ENCODE data around the gene PANK4. TPM values are rescaled to one million over a fixed set of nuclear protein-coding genes. Genes with fewer than 3 reads are reported as not detected.

Gene PANK4
- total and polyA plus RNA-seq, 2 donors (not counting 3 experiments of a cell fraction or from before 2014, with no cell fraction given) = 22.1 to 34.0 TPM

GRCh38 chr1:2555634-2556276 lies 29.4 kb upstream of the PANK4 start:
- Histone ChIP-seq H3K4me1 (ENCODE audit: control insufficient read depth, extremely low read depth, insufficient read depth, low read length) (peaks cover 23% of the 10 kb centered on the region), H3K36me3 (ENCODE audit: control insufficient read depth in 2 of 2, extremely low read depth in 1 of 2, insufficient read depth in 2 of 2, low read length in 2 of 2) (peaks cover 0 to 3% of the 10 kb centered on the region in 2 experiments), H2AFZ (ENCODE audit: low read depth, low read length) (peak overlapping the region; percentile 81), H4K20me1 (replicated peaks; ENCODE audit: control insufficient read depth, extremely low read depth, insufficient read depth, low read length) (no peaks in the 10 kb centered on the region), H3K4me3 (replicated peaks in 1 of 3; ENCODE audit: insufficient read depth in 1 of 3, low read depth in 1 of 3, low read length in 3 of 3) (peak overlapping the region in 2 of 3 experiments; percentile 28 to 38), H3K27ac (ENCODE audit: insufficient read depth, low read depth, low read length) (peak overlapping the region; percentile 53), H3K79me2 (ENCODE audit: control insufficient read depth, insufficient read depth, low read length) (no peaks in the 10 kb centered on the region), H3K9ac (replicated peaks; ENCODE audit: extremely low read depth, insufficient read depth, low read length) (peak overlapping the region; percentile 37), H3K9me3 (replicated peaks; ENCODE audit: control insufficient read depth, insufficient read depth, low read length) (no peaks in the 10 kb centered on the region), H3K27me3 (ENCODE audit: control insufficient read depth in 2 of 2, insufficient read depth in 2 of 2, low read length in 2 of 2) (no peaks in the 10 kb centered on the region), H3K9me1 (replicated peaks; ENCODE audit: control insufficient read depth, extremely low read depth, insufficient read depth, low read length) (no peaks in the 10 kb centered on the region), H3K4me2 (ENCODE audit: insufficient read depth, low read length) (peak overlapping the region; percentile 60)
- intact Hi-C loops (cut with micrococcal nuclease) = loop anchor here (1.0 kb wide), 3 partner anchors 23 to 88 kb away; no protein-coding TSS in a partner anchor
- ChIA-PET POLR2A (interaction anchor here (0.7 to 1.2 kb wide), 2 partner anchors 30 to 422 kb away, joined by 3 read pairs; no protein-coding TSS in a partner anchor), CTCF (interaction anchor here (0.9 to 2.9 kb wide), 7 partner anchors 8 to 361 kb away, joined by 3 to 23 read pairs (median 5); partner anchors contain the start of genes FAAP20 and PRXL2B)
- peak; percentile 33 for FAIRE-seq
- no TSS peak for BruUV-seq (replicated peaks)
- peak; percentile 93 for TF ChIP-seq MAX (IDR thresholded peaks at IDR 0.05; ENCODE audit: insufficient read depth, insufficient read length)
- no peak for TF ChIP-seq CTCF (IDR thresholded peaks at IDR 0.05; ENCODE audit: extremely low read depth in 1 of 2, insufficient read depth in 1 of 2, low read depth in 1 of 2, low read length in 2 of 2)
- TF ChIP-seq GATA2 (IDR thresholded peaks at IDR 0.05; ENCODE audit: insufficient read depth, insufficient read length, low read depth, low read length) = no peak
- peak; percentile 42 for DNase-seq (ENCODE audit: low read depth, low spot score)
- dilution Hi-C loops (cut with MboI; ENCODE audit: extremely low pct_ligation_motif_present, low sequenced_read_pairs) = no loop called here

Data from endothelial cell of umbilical vein (primary cell).